ENCODE results near the gene USP32. TPM values are rescaled to one million over a fixed set of nuclear protein-coding genes. Genes with fewer than 3 reads are reported as not detected.
A peak's percentile ranks its signal among the peaks of the same experiment; 100 is the strongest.
"Not testable (repeated sequence)": the region's sequence is repeated elsewhere in the genome, so short reads cannot be mapped to it uniquely, and the experiment has no call there.

Gene USP32
- total RNA-seq, 1 experiment from 2014 or later: 103 TPM

- TF ChIP-seq HMGXB4 (CRISPR knock-in tag; IDR thresholded peaks at IDR 0.05): peak; percentile 100
- 0 out of 2 replicates have a peak, but pooled peaks have one; percentile 37 for TF ChIP-seq NFE2L1 (CRISPR knock-in tag; IDR thresholded peaks at IDR 0.05)
- peak; percentile 71; the same call in 1 of the 2 replicates for TF ChIP-seq CREB1 (CRISPR knock-in tag; IDR thresholded peaks at IDR 0.05)
- 0 out of 2 replicates have a peak, but pooled peaks have one; percentile 40 for TF ChIP-seq FOXK1 (CRISPR knock-in tag; IDR thresholded peaks at IDR 0.05)
- 0 out of 2 replicates have a peak, but pooled peaks have one; percentile 33 for TF ChIP-seq MYBL2 (CRISPR knock-in tag; IDR thresholded peaks at IDR 0.05)
- peak; percentile 73; the same call in 1 of the 2 replicates for TF ChIP-seq MAX (CRISPR knock-in tag; IDR thresholded peaks at IDR 0.05)
- TF ChIP-seq ZNF396 (CRISPR knock-in tag; IDR thresholded peaks at IDR 0.05; ENCODE audit: borderline replicate concordance): no peak
- TF ChIP-seq TCF7 (CRISPR knock-in tag; IDR thresholded peaks at IDR 0.05; ENCODE audit: low read depth): peak; percentile 68; the same call in 1 of the 2 replicates
Measured at GRCh38 chr17:60421273-60422161, 29.6 kb upstream of the USP32 start (continued).

GRCh38 chr17:60419875-60420274 is 27.9 kb upstream of the USP32 start:
- POLR2A ChIA-PET; DNase-seq (ENCODE audit: low spot score); H3K4me3 Mint-ChIP-seq; CTCF ChIA-PET; H3K36me3 Mint-ChIP-seq; H3K27ac Mint-ChIP-seq; H3K9me3 Mint-ChIP-seq; ATAC-seq: not testable (repeated sequence)
- H3K27me3 Mint-ChIP-seq (ENCODE audit: low read depth): peaks cover 21% of the 10 kb centered on the region
- peak; percentile 100 for TF ChIP-seq HMGA2 (CRISPR knock-in tag; IDR thresholded peaks at IDR 0.05)
- H3K4me1 Mint-ChIP-seq: peaks cover 16% of the 10 kb centered on the region

GRCh38 chr17:60419003-60419402 is 27.1 kb upstream of the USP32 start:
- POLR2A ChIA-PET: interaction anchor here (0.7 kb wide), 2 partner anchors 29 to 1972 kb away, joined by 3 to 9 read pairs; no protein-coding TSS in a partner anchor

GRCh38 chr17:60416368-60416925 is 24.5 kb upstream of the USP32 start:
- no peak for DNase-seq (ENCODE audit: low spot score)
- peaks cover 4% of the 10 kb centered on the region; the same call in 1 of the 2 replicates for H3K4me1 Mint-ChIP-seq
- ATAC-seq: no peak
- ChIA-PET POLR2A (interaction anchor here (0.6 kb wide), 1 partner anchor 20 kb away, joined by 7 read pairs; no protein-coding TSS in a partner anchor), CTCF (no interaction called here)
- peaks cover 2% of the 10 kb centered on the region; the same call in 1 of the 2 replicates for H3K27me3 Mint-ChIP-seq (ENCODE audit: low read depth)
- H3K36me3 Mint-ChIP-seq: no peaks in the 10 kb centered on the region
- H3K27ac Mint-ChIP-seq: no peak overlapping the region
- peaks cover 8% of the 10 kb centered on the region for H3K9me3 Mint-ChIP-seq
- no peak overlapping the region for H3K4me3 Mint-ChIP-seq
- TF ChIP-seq MAX (CRISPR knock-in tag; IDR thresholded peaks at IDR 0.05): no peak
- no peak for TF ChIP-seq ATF1 (CRISPR knock-in tag; IDR thresholded peaks at IDR 0.05)
- no peak for TF ChIP-seq ATF3 (CRISPR knock-in tag; conservative IDR thresholded peaks at IDR 0.05)
- no peak for TF ChIP-seq ARID4B (CRISPR knock-in tag; IDR thresholded peaks at IDR 0.05; ENCODE audit: borderline replicate concordance)
- no peak for TF ChIP-seq TEAD4 (CRISPR knock-in tag; IDR thresholded peaks at IDR 0.05)
- TF ChIP-seq OVOL2 (CRISPR knock-in tag; IDR thresholded peaks at IDR 0.05; ENCODE audit: borderline replicate concordance): no peak
- TF ChIP-seq ZNF263 (CRISPR knock-in tag; IDR thresholded peaks at IDR 0.05; ENCODE audit: low read depth): no peak
- no peak for TF ChIP-seq GABPB1 (CRISPR knock-in tag; IDR thresholded peaks at IDR 0.05)

More at GRCh38 chr17:60419003-60419402, 27.1 kb upstream of the USP32 start:
- H3K9me3 Mint-ChIP-seq; H3K27ac Mint-ChIP-seq; ATAC-seq; DNase-seq (ENCODE audit: low spot score); H3K36me3 Mint-ChIP-seq; H3K4me3 Mint-ChIP-seq: not testable (repeated sequence)
- Mint-ChIP-seq H3K4me1 (peaks cover 16% of the 10 kb centered on the region), H3K27me3 (ENCODE audit: low read depth) (peaks cover 21% of the 10 kb centered on the region)
- CTCF ChIA-PET: interaction anchor here (0.5 kb wide), 1 partner anchor 11 kb away, joined by 4 read pairs; no protein-coding TSS in a partner anchor

Measured in WTC11 (cell line).